ENCODE data around the gene TP53I11. TPM values are rescaled to one million over a fixed set of nuclear protein-coding genes. Genes with fewer than 3 reads are reported as not detected.

TP53I11 gene
- total and polyA plus RNA-seq, 2 experiments from 2014 or later: 23.5 to 43.9 TPM

DNA sequence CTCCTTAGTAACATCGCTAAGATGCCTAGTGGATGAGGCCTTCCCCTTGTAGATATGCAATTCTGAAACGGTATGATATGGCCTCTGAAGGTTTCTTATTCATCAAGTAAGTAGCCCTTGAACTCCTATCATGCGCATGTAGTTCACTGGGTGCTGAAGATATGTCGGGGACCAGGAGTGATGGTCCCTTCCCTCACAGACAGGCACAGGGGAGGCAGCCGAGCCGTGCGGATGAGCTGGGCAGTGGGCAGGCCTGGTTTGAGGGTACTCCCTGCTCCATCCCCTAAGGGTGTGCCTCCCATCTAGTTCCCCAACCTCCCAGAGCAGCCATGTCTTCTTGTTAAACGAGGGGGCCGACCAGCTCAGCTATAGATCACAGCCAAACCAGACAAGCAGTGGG is 40.1 kb downstream of the TP53I11 start:
- no peak overlapping the region for H3K27ac Mint-ChIP-seq
- DNase-seq (ENCODE audit: low spot score): no peak
- peaks cover 9% of the 10 kb centered on the region for H3K27me3 Mint-ChIP-seq (ENCODE audit: insufficient read depth, low read depth, poor library complexity)
- no peak overlapping the region for H3K4me3 Mint-ChIP-seq
- H3K36me3 Mint-ChIP-seq (ENCODE audit: low read depth): no peaks in the 10 kb centered on the region
- no peaks in the 10 kb centered on the region for H4K20me1 ChIP-seq (replicated peaks; ENCODE audit: insufficient read depth)
- no peak overlapping the region for H3K27ac ChIP-seq (ENCODE audit: low read depth)
- no peaks in the 10 kb centered on the region for H3K36me3 ChIP-seq (ENCODE audit: insufficient read depth)
- no peak for ATAC-seq
- H3K4me3 ChIP-seq: no peak overlapping the region
- peaks cover 43% of the 10 kb centered on the region for H3K4me1 Mint-ChIP-seq
- no peaks in the 10 kb centered on the region for H3K27me3 ChIP-seq (ENCODE audit: insufficient read depth)
- H3K4me1 ChIP-seq (ENCODE audit: insufficient read depth): peaks cover 19% of the 10 kb centered on the region
- H2AFZ ChIP-seq: no peak overlapping the region
- TF ChIP-seq EZH2phosphoT487 (IDR thresholded peaks at IDR 0.05; ENCODE audit: unreplicated experiment) (no peak), ZNF331 (CRISPR knock-in tag; IDR thresholded peaks at IDR 0.05; ENCODE audit: low read depth) (no peak), POLR2AphosphoS5 (IDR thresholded peaks at IDR 0.05; ENCODE audit: low read depth) (no peak), EZH2 (IDR thresholded peaks at IDR 0.05; ENCODE audit: low read depth, unreplicated experiment) (no peak), STAT1 (IDR thresholded peaks at IDR 0.05; ENCODE audit: unreplicated experiment) (no peak), ZNF114 (CRISPR knock-in tag; IDR thresholded peaks at IDR 0.05) (no peak), CREB1 (CRISPR knock-in tag; IDR thresholded peaks at IDR 0.05; ENCODE audit: low read depth) (no peak), NANOG (IDR thresholded peaks at IDR 0.05; ENCODE audit: borderline replicate concordance) (no peak), JUNB (IDR thresholded peaks at IDR 0.05; ENCODE audit: unreplicated experiment) (no peak)
- TF ChIP-seq, protein P1, sequence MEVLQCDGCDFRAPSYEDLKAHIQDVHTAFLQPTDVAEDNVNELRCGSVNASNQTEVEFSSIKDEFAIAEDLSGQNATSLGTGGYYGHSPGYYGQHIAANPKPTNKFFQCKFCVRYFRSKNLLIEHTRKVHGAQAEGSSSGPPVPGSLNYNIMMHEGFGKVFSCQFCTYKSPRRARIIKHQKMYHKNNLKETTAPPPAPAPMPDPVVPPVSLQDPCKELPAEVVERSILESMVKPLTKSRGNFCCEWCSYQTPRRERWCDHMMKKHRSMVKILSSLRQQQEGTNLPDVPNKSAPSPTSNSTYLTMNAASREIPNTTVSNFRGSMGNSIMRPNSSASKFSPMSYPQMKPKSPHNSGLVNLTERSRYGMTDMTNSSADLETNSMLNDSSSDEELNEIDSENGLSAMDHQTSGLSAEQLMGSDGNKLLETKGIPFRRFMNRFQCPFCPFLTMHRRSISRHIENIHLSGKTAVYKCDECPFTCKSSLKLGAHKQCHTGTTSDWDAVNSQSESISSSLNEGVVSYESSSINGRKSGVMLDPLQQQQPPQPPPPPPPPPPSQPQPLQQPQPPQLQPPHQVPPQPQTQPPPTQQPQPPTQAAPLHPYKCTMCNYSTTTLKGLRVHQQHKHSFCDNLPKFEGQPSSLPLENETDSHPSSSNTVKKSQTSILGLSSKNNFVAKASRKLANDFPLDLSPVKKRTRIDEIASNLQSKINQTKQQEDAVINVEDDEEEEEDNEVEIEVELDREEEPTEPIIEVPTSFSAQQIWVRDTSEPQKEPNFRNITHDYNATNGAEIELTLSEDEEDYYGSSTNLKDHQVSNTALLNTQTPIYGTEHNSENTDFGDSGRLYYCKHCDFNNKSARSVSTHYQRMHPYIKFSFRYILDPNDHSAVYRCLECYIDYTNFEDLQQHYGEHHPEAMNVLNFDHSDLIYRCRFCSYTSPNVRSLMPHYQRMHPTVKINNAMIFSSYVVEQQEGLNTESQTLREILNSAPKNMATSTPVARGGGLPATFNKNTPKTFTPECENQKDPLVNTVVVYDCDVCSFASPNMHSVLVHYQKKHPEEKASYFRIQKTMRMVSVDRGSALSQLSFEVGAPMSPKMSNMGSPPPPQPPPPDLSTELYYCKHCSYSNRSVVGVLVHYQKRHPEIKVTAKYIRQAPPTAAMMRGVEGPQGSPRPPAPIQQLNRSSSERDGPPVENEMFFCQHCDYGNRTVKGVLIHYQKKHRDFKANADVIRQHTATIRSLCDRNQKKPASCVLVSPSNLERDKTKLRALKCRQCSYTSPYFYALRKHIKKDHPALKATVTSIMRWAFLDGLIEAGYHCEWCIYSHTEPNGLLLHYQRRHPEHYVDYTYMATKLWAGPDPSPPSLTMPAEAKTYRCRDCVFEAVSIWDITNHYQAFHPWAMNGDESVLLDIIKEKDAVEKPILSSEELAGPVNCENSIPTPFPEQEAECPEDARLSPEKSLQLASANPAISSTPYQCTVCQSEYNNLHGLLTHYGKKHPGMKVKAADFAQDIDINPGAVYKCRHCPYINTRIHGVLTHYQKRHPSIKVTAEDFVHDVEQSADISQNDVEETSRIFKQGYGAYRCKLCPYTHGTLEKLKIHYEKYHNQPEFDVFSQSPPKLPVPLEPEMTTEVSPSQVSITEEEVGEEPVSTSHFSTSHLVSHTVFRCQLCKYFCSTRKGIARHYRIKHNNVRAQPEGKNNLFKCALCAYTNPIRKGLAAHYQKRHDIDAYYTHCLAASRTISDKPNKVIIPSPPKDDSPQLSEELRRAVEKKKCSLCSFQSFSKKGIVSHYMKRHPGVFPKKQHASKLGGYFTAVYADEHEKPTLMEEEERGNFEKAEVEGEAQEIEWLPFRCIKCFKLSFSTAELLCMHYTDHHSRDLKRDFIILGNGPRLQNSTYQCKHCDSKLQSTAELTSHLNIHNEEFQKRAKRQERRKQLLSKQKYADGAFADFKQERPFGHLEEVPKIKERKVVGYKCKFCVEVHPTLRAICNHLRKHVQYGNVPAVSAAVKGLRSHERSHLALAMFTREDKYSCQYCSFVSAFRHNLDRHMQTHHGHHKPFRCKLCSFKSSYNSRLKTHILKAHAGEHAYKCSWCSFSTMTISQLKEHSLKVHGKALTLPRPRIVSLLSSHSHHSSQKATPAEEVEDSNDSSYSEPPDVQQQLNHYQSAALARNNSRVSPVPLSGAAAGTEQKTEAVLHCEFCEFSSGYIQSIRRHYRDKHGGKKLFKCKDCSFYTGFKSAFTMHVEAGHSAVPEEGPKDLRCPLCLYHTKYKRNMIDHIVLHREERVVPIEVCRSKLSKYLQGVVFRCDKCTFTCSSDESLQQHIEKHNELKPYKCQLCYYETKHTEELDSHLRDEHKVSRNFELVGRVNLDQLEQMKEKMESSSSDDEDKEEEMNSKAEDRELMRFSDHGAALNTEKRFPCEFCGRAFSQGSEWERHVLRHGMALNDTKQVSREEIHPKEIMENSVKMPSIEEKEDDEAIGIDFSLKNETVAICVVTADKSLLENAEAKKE (CRISPR knock-in tag; IDR thresholded peaks at IDR 0.05): no peak
- TF ChIP-seq, protein P2, sequence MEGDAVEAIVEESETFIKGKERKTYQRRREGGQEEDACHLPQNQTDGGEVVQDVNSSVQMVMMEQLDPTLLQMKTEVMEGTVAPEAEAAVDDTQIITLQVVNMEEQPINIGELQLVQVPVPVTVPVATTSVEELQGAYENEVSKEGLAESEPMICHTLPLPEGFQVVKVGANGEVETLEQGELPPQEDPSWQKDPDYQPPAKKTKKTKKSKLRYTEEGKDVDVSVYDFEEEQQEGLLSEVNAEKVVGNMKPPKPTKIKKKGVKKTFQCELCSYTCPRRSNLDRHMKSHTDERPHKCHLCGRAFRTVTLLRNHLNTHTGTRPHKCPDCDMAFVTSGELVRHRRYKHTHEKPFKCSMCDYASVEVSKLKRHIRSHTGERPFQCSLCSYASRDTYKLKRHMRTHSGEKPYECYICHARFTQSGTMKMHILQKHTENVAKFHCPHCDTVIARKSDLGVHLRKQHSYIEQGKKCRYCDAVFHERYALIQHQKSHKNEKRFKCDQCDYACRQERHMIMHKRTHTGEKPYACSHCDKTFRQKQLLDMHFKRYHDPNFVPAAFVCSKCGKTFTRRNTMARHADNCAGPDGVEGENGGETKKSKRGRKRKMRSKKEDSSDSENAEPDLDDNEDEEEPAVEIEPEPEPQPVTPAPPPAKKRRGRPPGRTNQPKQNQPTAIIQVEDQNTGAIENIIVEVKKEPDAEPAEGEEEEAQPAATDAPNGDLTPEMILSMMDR (conservative IDR thresholded peaks at IDR 0.05; ENCODE audit: low read depth in 2 of 2): no peak
- TF ChIP-seq, protein P3, sequence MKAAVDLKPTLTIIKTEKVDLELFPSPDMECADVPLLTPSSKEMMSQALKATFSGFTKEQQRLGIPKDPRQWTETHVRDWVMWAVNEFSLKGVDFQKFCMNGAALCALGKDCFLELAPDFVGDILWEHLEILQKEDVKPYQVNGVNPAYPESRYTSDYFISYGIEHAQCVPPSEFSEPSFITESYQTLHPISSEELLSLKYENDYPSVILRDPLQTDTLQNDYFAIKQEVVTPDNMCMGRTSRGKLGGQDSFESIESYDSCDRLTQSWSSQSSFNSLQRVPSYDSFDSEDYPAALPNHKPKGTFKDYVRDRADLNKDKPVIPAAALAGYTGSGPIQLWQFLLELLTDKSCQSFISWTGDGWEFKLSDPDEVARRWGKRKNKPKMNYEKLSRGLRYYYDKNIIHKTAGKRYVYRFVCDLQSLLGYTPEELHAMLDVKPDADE (IDR thresholded peaks at IDR 0.05): no peak
- TF ChIP-seq, protein P4, sequence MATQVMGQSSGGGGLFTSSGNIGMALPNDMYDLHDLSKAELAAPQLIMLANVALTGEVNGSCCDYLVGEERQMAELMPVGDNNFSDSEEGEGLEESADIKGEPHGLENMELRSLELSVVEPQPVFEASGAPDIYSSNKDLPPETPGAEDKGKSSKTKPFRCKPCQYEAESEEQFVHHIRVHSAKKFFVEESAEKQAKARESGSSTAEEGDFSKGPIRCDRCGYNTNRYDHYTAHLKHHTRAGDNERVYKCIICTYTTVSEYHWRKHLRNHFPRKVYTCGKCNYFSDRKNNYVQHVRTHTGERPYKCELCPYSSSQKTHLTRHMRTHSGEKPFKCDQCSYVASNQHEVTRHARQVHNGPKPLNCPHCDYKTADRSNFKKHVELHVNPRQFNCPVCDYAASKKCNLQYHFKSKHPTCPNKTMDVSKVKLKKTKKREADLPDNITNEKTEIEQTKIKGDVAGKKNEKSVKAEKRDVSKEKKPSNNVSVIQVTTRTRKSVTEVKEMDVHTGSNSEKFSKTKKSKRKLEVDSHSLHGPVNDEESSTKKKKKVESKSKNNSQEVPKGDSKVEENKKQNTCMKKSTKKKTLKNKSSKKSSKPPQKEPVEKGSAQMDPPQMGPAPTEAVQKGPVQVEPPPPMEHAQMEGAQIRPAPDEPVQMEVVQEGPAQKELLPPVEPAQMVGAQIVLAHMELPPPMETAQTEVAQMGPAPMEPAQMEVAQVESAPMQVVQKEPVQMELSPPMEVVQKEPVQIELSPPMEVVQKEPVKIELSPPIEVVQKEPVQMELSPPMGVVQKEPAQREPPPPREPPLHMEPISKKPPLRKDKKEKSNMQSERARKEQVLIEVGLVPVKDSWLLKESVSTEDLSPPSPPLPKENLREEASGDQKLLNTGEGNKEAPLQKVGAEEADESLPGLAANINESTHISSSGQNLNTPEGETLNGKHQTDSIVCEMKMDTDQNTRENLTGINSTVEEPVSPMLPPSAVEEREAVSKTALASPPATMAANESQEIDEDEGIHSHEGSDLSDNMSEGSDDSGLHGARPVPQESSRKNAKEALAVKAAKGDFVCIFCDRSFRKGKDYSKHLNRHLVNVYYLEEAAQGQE (IDR thresholded peaks at IDR 0.05; ENCODE audit: unreplicated experiment): no peak
- H3K4me2 ChIP-seq: peak overlapping the region; percentile 37; the same call in 1 of the 2 replicates
- H3K9me3 Mint-ChIP-seq: no peaks in the 10 kb centered on the region
- H3K79me2 ChIP-seq (replicated peaks; ENCODE audit: insufficient read depth): no peaks in the 10 kb centered on the region
- H3K9me2 ChIP-seq (ENCODE audit: insufficient read depth): no peaks in the 10 kb centered on the region
- H3F3A ChIP-seq (replicated peaks; ENCODE audit: low read depth): 0 out of 2 replicates have a peak, but pooled peaks cover 3% of the 10 kb centered on the region

Measured in GM23338 (cell line).